MM.1S (cell line): ENCODE results near the gene NRBP1.
A peak's percentile ranks its signal among the peaks of the same experiment; 100 is the strongest.

ENCODE experiments used
- DNase-seq: peaks from one replicate; pipeline ENCODE4 v3.0.0-alpha.2; 2015
- H2AFZ ChIP-seq: fragments of 300-600 bp; sonication (generic); 2 replicates; pipeline ENCODE4 v1.6.0; 2016; ENCODE audit warnings: antibody characterized with exemption, low read length
- H3F3A ChIP-seq: fragments of 300-600 bp; sonication (generic); 2 replicates; pipeline ENCODE4 v1.6.1; 2016; ENCODE audit warnings: mild to moderate bottlenecking, antibody characterized with exemption, low read length, moderate library complexity, mixed read lengths; ENCODE audit not compliant: insufficient read depth
- H3K27ac ChIP-seq: fragments of 300-600 bp; sonication (generic); 2 replicates; pipeline ENCODE4 v1.5.1; 2016; ENCODE audit warnings: mild to moderate bottlenecking, low read length
- H3K27me3 ChIP-seq: fragments of 300-600 bp; sonication (generic); replicated peaks from 2 replicates; pipeline ENCODE4 v1.6.0; 2016; ENCODE audit warnings: low read length; ENCODE audit not compliant: insufficient read depth
- H3K36me3 ChIP-seq: fragments of 300-600 bp; sonication (generic); replicated peaks from 2 replicates; pipeline ENCODE4 v1.6.1; 2016; ENCODE audit warnings: mild to moderate bottlenecking, low read length, mixed read lengths; ENCODE audit not compliant: insufficient read depth
- H3K4me1 ChIP-seq: fragments of 300-600 bp; sonication (generic); 2 replicates; pipeline ENCODE4 v1.6.1; 2016; ENCODE audit warnings: low read length, mixed read lengths
- H3K4me2 ChIP-seq: fragments of 300-600 bp; sonication (generic); 2 replicates; pipeline ENCODE4 v1.6.0; 2016; ENCODE audit warnings: low read depth, low read length
- H3K4me3 ChIP-seq: fragments of 300-600 bp; sonication (generic); 2 replicates; pipeline ENCODE4 v1.5.1; 2016; ENCODE audit warnings: low read length, mixed read lengths
- H3K79me2 ChIP-seq: fragments of 300-600 bp; sonication (generic); 2 replicates; pipeline ENCODE4 v1.6.1; 2016; ENCODE audit warnings: mixed run types, low read length, mixed read lengths
- H3K9ac ChIP-seq: fragments of 300-600 bp; sonication (generic); 2 replicates; pipeline ENCODE4 v1.6.1; 2016; ENCODE audit warnings: low read length, mixed read lengths
- H3K9me2 ChIP-seq: fragments of 300-600 bp; sonication (generic); replicated peaks from 2 replicates; pipeline ENCODE4 v1.6.1; 2016; ENCODE audit warnings: mild to moderate bottlenecking, low read length, mixed read lengths; ENCODE audit not compliant: insufficient read depth
- H3K9me3 ChIP-seq: fragments of 300-600 bp; sonication (generic); replicated peaks from 2 replicates; pipeline ENCODE4 v1.6.1; 2016; ENCODE audit warnings: mild to moderate bottlenecking, low read length, mixed read lengths; ENCODE audit not compliant: insufficient read depth
- H4K20me1 ChIP-seq: fragments of 300-600 bp; sonication (generic); 2 replicates; pipeline ENCODE4 v1.6.1; 2016; ENCODE audit warnings: mild to moderate bottlenecking, low read length, moderate library complexity, mixed read lengths; ENCODE audit not compliant: insufficient read depth
- CTCF ChIP-seq: fragments of 300-600 bp; sonication (generic); IDR thresholded peaks from 2 replicates; pipeline ENCODE4 v1.5.1; 2016; ENCODE audit warnings: antibody characterized with exemption, low read length, mixed read lengths
- EZH2 ChIP-seq: fragments of 300-600 bp; sonication (generic); optimal IDR thresholded peaks from 2 replicates; pipeline ENCODE3; 2017; ENCODE audit warnings: low read depth, mild to moderate bottlenecking, antibody characterized with exemption, low read length, mixed read lengths
- EZH2phosphoT487 ChIP-seq: fragments of 300-600 bp; sonication (generic); IDR thresholded peaks from 2 replicates; pipeline ENCODE4 v1.6.1; 2018; ENCODE audit warnings: antibody characterized with exemption, low read length

Gene NRBP1

GRCh38 chr2:27446057-27446456, 17.6 kb downstream of the NRBP1 start:
- Histone ChIP-seq H3K9ac (no peak overlapping the region), H3K36me3 (no peaks in the 10 kb centered on the region), H4K20me1 (no peaks in the 10 kb centered on the region), H2AFZ (no peak overlapping the region), H3K4me2 (no peak overlapping the region), H3K4me1 (no peaks in the 10 kb centered on the region), H3K4me3 (no peak overlapping the region), H3K27me3 (no peaks in the 10 kb centered on the region), H3K27ac (no peak overlapping the region), H3K9me3 (no peaks in the 10 kb centered on the region), H3K79me2 (no peaks in the 10 kb centered on the region), H3F3A (no peaks in the 10 kb centered on the region), H3K9me2 (no peaks in the 10 kb centered on the region)
- peak; percentile 10 for DNase-seq
- TF ChIP-seq CTCF (no peak), EZH2phosphoT487 (no peak), EZH2 (no peak)

GRCh38 chr2:27448381-27448780, 19.9 kb downstream of the NRBP1 start:
- H3K9ac ChIP-seq: no peak overlapping the region
- H3F3A ChIP-seq: no peaks in the 10 kb centered on the region
- H3K4me1 ChIP-seq: no peaks in the 10 kb centered on the region
- no peak for DNase-seq
- H3K27me3 ChIP-seq: no peaks in the 10 kb centered on the region
- no peak overlapping the region for H3K4me2 ChIP-seq
- H3K27ac ChIP-seq: no peak overlapping the region
- no peak overlapping the region for H2AFZ ChIP-seq
- H3K9me2 ChIP-seq: no peaks in the 10 kb centered on the region
- no peaks in the 10 kb centered on the region for H4K20me1 ChIP-seq
- no peak overlapping the region for H3K4me3 ChIP-seq
- no peaks in the 10 kb centered on the region for H3K79me2 ChIP-seq
- no peaks in the 10 kb centered on the region for H3K9me3 ChIP-seq
- TF ChIP-seq EZH2phosphoT487 (no peak), CTCF (no peak), EZH2 (no peak)
- H3K36me3 ChIP-seq: no peaks in the 10 kb centered on the region

- H3F3A ChIP-seq: no peaks in the 10 kb centered on the region
- no peak overlapping the region for H3K9ac ChIP-seq
- TF ChIP-seq CTCF (no peak), EZH2phosphoT487 (no peak), EZH2 (no peak)
- no peaks in the 10 kb centered on the region for H4K20me1 ChIP-seq
- H3K4me3 ChIP-seq: no peak overlapping the region
- DNase-seq: no peak
- H3K27me3 ChIP-seq: no peaks in the 10 kb centered on the region
- H3K9me3 ChIP-seq: no peaks in the 10 kb centered on the region
- no peaks in the 10 kb centered on the region for H3K9me2 ChIP-seq
- no peaks in the 10 kb centered on the region for H3K4me1 ChIP-seq
- no peaks in the 10 kb centered on the region for H3K79me2 ChIP-seq
- H3K36me3 ChIP-seq: no peaks in the 10 kb centered on the region
- H3K27ac ChIP-seq: no peak overlapping the region
- no peak overlapping the region for H2AFZ ChIP-seq
- H3K4me2 ChIP-seq: no peak overlapping the region
These were observed 22.7 kb downstream of the NRBP1 start for GRCh38 chr2:27451095-27451494.

- Histone ChIP-seq H3K4me3 (no peak overlapping the region), H3K36me3 (no peaks in the 10 kb centered on the region), H3K9me2 (no peaks in the 10 kb centered on the region), H3F3A (no peaks in the 10 kb centered on the region), H3K27me3 (no peaks in the 10 kb centered on the region), H4K20me1 (no peaks in the 10 kb centered on the region), H3K27ac (no peak overlapping the region), H2AFZ (no peak overlapping the region), H3K4me2 (no peak overlapping the region), H3K9me3 (no peaks in the 10 kb centered on the region), H3K79me2 (no peaks in the 10 kb centered on the region), H3K9ac (no peak overlapping the region), H3K4me1 (no peaks in the 10 kb centered on the region)
- TF ChIP-seq EZH2 (no peak), EZH2phosphoT487 (no peak), CTCF (no peak)
- no peak for DNase-seq
These were observed 25.5 kb downstream of the NRBP1 start for GRCh38 chr2:27453968-27454367.
